TTC549 (cell line): ENCODE data around the gene CCPG1.
A peak's percentile ranks its signal among the peaks of the same experiment; 100 is the strongest.
"Not testable (repeated sequence)": the region's sequence is repeated elsewhere in the genome, so short reads cannot be mapped to it uniquely, and the experiment has no call there.

Source experiments
- FAIRE-seq: peaks from 2 replicates; lab custom pipeline; 2012; peaks lifted over from hg19 to GRCh38; lab: Jason Lieb, UNC

CCPG1 gene

GRCh38 chr15:55408012-55408928, at the start of gene CCPG1, which contains the start of gene PIERCE2:
Gene CCPG1, minus strand, starts transcription at chr15:55408359. Its CDS starts 18,935 bp downstream, at chr15:55389424.
Gene PIERCE2, plus strand, starts transcription at chr15:55408495. Its CDS starts 274 bp downstream, at chr15:55408769.
- FAIRE-seq: no peak

- FAIRE-seq: no peak
Observed at GRCh38 chr15:55457401-55458022, 49.4 kb upstream of the CCPG1 start.

GRCh38 chr15:55447030-55447394, 38.9 kb upstream of the CCPG1 start:
- FAIRE-seq: not testable (repeated sequence)

- FAIRE-seq: not testable (repeated sequence)
Observed at GRCh38 chr15:55446379-55447029, 38.3 kb upstream of the CCPG1 start.

- not testable (repeated sequence) for FAIRE-seq
Observed at GRCh38 chr15:55445936-55446335, 37.8 kb upstream of the CCPG1 start.

GRCh38 chr15:55443141-55443540, 35.0 kb upstream of the CCPG1 start:
- not testable (repeated sequence) for FAIRE-seq

- peak; percentile 93 for FAIRE-seq
Observed at GRCh38 chr15:55434989-55435825, 27.0 kb upstream of the CCPG1 start.

- no peak for FAIRE-seq
Observed at GRCh38 chr15:55422089-55422488, 13.9 kb upstream of the CCPG1 start.

GRCh38 chr15:55420171-55420866, 12.2 kb upstream of the CCPG1 start:
- FAIRE-seq: no peak

GRCh38 chr15:55417678-55418077, 9.5 kb upstream of the CCPG1 start:
- not testable (repeated sequence) for FAIRE-seq

- not testable (repeated sequence) for FAIRE-seq
Observed at GRCh38 chr15:55408976-55409375, 817 bp upstream of the CCPG1 start.

- FAIRE-seq: no peak
Observed at GRCh38 chr15:55407498-55408011, 604 bp downstream of the CCPG1 start.

GRCh38 chr15:55403531-55403930, 4.6 kb downstream of the CCPG1 start:
- FAIRE-seq: no peak

- no peak for FAIRE-seq
Observed at GRCh38 chr15:55402707-55403106, 5.5 kb downstream of the CCPG1 start.

- FAIRE-seq: no peak
Observed at GRCh38 chr15:55401786-55402246, 6.3 kb downstream of the CCPG1 start.

- FAIRE-seq: not testable (repeated sequence)
Observed at GRCh38 chr15:55400050-55400449, 8.1 kb downstream of the CCPG1 start.

- no peak for FAIRE-seq
Observed at GRCh38 chr15:55398243-55398642, 9.9 kb downstream of the CCPG1 start.

GRCh38 chr15:55394694-55395093, 13.5 kb downstream of the CCPG1 start:
- no peak for FAIRE-seq

- FAIRE-seq: no peak
Observed at GRCh38 chr15:55389264-55389607, 18.9 kb downstream of the CCPG1 start.

GRCh38 chr15:55387027-55387426, 21.1 kb downstream of the CCPG1 start:
- no peak for FAIRE-seq

GRCh38 chr15:55383687-55384086, 24.5 kb downstream of the CCPG1 start:
- no peak for FAIRE-seq
